B cell (primary cell): ENCODE measurements around the gene PLAAT3. TPM values are rescaled to one million over a fixed set of nuclear protein-coding genes. Genes with fewer than 3 reads are reported as not detected.

Experiments used
- ATAC-seq: fragments of 200-7000 bp; cut with Tn5 transposase; one replicate; pipeline ENCODE4 v1.10.0; 2021; ENCODE audit warnings: low read depth, mild to moderate bottlenecking, moderate number of reproducible peaks, moderate library complexity
- CTCF ChIA-PET: fragments of 350-600 bp; sonication (Branson Sonifier 250); formaldehyde crosslinking; loops from one replicate; lab custom pipeline; 2021; ENCODE audit warnings: antibody characterized with exemption, inconsistent platforms; lab: Charles Lee
- POLR2A ChIA-PET: fragments of 350-600 bp; sonication (Branson Sonifier 250); formaldehyde crosslinking; loops from one replicate; lab custom pipeline; 2021; ENCODE audit warnings: antibody characterized with exemption; lab: Charles Lee
- DNase-seq: peaks from one replicate; pipeline ENCODE4 v3.0.0; 2013
- H2AFZ ChIP-seq: 2 replicates; pipeline ENCODE4 v1.6.1; 2012; ENCODE audit warnings: mild to moderate bottlenecking, low read depth, low read length; ENCODE audit not compliant: insufficient read depth, poor library complexity, severe bottlenecking
- H3K27ac ChIP-seq, 2 donors: 1 replicate in 1 of 2; 2 replicates in 1 of 2; pipeline ENCODE4 v1.5.1; 2012 to 2013; ENCODE audit warnings: low read length in 2 of 2, mild to moderate bottlenecking in 2 of 2, moderate library complexity in 1 of 2
- H3K27me3 ChIP-seq, 4 experiments: fragments of 200-600 bp in 1 of 4; sonication (generic) in 1 of 4; replicated peaks in 1 of 4; 1 replicate in 2 of 4; 2 replicates in 2 of 4; pipeline versions ENCODE4 v1.6.1 to v1.7.0; 2013 to 2016; ENCODE audit warnings: low read length in 3 of 4, mild to moderate bottlenecking in 2 of 4, mixed read lengths in 1 of 4, moderate library complexity in 1 of 4; ENCODE audit not compliant: insufficient read depth in 4 of 4, control insufficient read depth in 3 of 4; ENCODE audit errors: control extremely low read depth in 1 of 4
- H3K36me3 ChIP-seq, 2 experiments: replicated peaks in 1 of 2; 1 replicate in 1 of 2; 2 replicates in 1 of 2; pipeline versions ENCODE4 v1.6.1 to v1.7.1; 2013; ENCODE audit warnings: low read length in 1 of 2; ENCODE audit not compliant: insufficient read depth in 2 of 2, control insufficient read depth in 1 of 2; ENCODE audit errors: control extremely low read depth in 1 of 2, extremely low read depth in 1 of 2
- H3K4me1 ChIP-seq, 2 donors: fragments of 200-600 bp in 1 of 2; sonication (generic) in 1 of 2; 1 replicate in 1 of 2; 2 replicates in 1 of 2; pipeline versions ENCODE4 v1.5.1 to v1.6.1; 2013 to 2017; ENCODE audit warnings: low read length in 2 of 2; ENCODE audit not compliant: control insufficient read depth in 2 of 2, insufficient read depth in 2 of 2
- H3K4me2 ChIP-seq: replicated peaks from 2 replicates; pipeline ENCODE3; 2012; ENCODE audit warnings: mild to moderate bottlenecking, low read depth, low read length; ENCODE audit not compliant: poor library complexity, severe bottlenecking
- H3K4me3 ChIP-seq, 5 experiments: fragments of 200-600 bp in 1 of 5; sonication (generic) in 1 of 5; 1 replicate in 3 of 5; 2 replicates in 2 of 5; pipeline versions ENCODE4 v1.5.1 to v1.7.0; 2011 to 2016; ENCODE audit warnings: low read length in 4 of 5, mild to moderate bottlenecking in 4 of 5, low read depth in 2 of 5, control low read depth in 1 of 5, moderate library complexity in 1 of 5; ENCODE audit not compliant: insufficient read depth in 1 of 5; ENCODE audit errors: control extremely low read depth in 1 of 5, extremely low read depth in 1 of 5
- H3K79me2 ChIP-seq: fragments of 200-600 bp; sonication (generic); one replicate; pipeline ENCODE4 v1.6.0; 2016; ENCODE audit warnings: low read length; ENCODE audit not compliant: control insufficient read depth, insufficient read depth
- H3K9ac ChIP-seq: fragments of 200-600 bp; sonication (generic); 2 replicates; pipeline ENCODE4 v1.6.1; 2017; ENCODE audit warnings: mild to moderate bottlenecking, low read length, moderate library complexity
- H3K9me3 ChIP-seq, 3 donors: one replicate each; pipeline versions ENCODE4 v1.6.1 to v1.7.1; 2013; ENCODE audit warnings: low read length in 2 of 3; ENCODE audit not compliant: control insufficient read depth in 2 of 3, insufficient read depth in 1 of 3; ENCODE audit errors: control extremely low read depth in 1 of 3
- H4K20me1 ChIP-seq: 2 replicates; pipeline ENCODE4 v1.6.0; 2012; ENCODE audit warnings: mild to moderate bottlenecking, low read length; ENCODE audit not compliant: insufficient read depth, control insufficient read depth, poor library complexity, severe bottlenecking
- H3K27ac Mint-ChIP-seq: one replicate; pipeline ENCODE4 v1.8.0; 2021; ENCODE audit warnings: mixed read lengths
- H3K27me3 Mint-ChIP-seq: one replicate; pipeline ENCODE4 v1.8.0; 2021; ENCODE audit warnings: mixed read lengths
- H3K4me1 Mint-ChIP-seq: one replicate; pipeline ENCODE4 v1.8.0; 2021; ENCODE audit warnings: mixed read lengths
- H3K4me3 Mint-ChIP-seq: one replicate; pipeline ENCODE4 v1.8.0; 2021; ENCODE audit warnings: mixed read lengths
- H3K9me3 Mint-ChIP-seq: one replicate; pipeline ENCODE4 v1.8.0; 2022; ENCODE audit warnings: mixed read lengths; ENCODE audit not compliant: insufficient read depth
- EZH2 ChIP-seq: IDR thresholded peaks from 2 replicates; pipeline ENCODE4 v1.6.1; 2012; ENCODE audit warnings: borderline replicate concordance, low read depth, mild to moderate bottlenecking, moderate library complexity, low read length; ENCODE audit not compliant: insufficient read depth, poor library complexity, severe bottlenecking
- WGBS: methylation state at CpG from one replicate; pipeline ENCODE4 v1.1.5; 2013; ENCODE audit warnings: missing lambda C conversion rate; ENCODE audit not compliant: insufficient coverage; 5-methylcytosine and 5-hydroxymethylcytosine counted together
- intact Hi-C: fragments of 100-400 bp; cut with micrococcal nuclease; formaldehyde crosslinking; loops from one replicate; pipeline ENCODE4 v1.10.0; 2022
- polyA minus RNA-seq: library from RNA; depleted of rRNA, polyadenylated mRNA; stranded (reverse); fragments of >200 nt; gene quantifications from 2 replicates; pipeline ENCODE4 v1.2.3, GENCODE V29; 2012
- polyA plus RNA-seq: library from polyadenylated mRNA; depleted of rRNA; stranded (reverse); fragments of >200 nt; gene quantifications from 2 replicates; pipeline ENCODE4 v1.2.3, GENCODE V29; 2012
- total RNA-seq, 2 donors: library from RNA; stranded (reverse); fragments of 120-200 nt in 1 of 2; gene quantifications; 1 replicate in 1 of 2; 2 replicates in 1 of 2; pipeline versions ENCODE4 v1.2.3 to v1.2.4, GENCODE V29; 2013 to 2022
- TF ChIP-seq, protein P1 (sequence below): fragments of 200-600 bp; IDR thresholded peaks from one replicate; pipeline ENCODE4 v1.8.0; 2022; ENCODE audit warnings: antibody characterized with exemption, mild to moderate bottlenecking

The PLAAT3 gene
- 0.95 and 2.3 TPM in 2 replicates for total RNA-seq
- 2.3 TPM for total RNA-seq (2013)
- 2.6 and 3.1 TPM in 2 replicates for polyA plus RNA-seq
- 1.6 and 3.8 TPM in 2 replicates for polyA minus RNA-seq

DNA sequence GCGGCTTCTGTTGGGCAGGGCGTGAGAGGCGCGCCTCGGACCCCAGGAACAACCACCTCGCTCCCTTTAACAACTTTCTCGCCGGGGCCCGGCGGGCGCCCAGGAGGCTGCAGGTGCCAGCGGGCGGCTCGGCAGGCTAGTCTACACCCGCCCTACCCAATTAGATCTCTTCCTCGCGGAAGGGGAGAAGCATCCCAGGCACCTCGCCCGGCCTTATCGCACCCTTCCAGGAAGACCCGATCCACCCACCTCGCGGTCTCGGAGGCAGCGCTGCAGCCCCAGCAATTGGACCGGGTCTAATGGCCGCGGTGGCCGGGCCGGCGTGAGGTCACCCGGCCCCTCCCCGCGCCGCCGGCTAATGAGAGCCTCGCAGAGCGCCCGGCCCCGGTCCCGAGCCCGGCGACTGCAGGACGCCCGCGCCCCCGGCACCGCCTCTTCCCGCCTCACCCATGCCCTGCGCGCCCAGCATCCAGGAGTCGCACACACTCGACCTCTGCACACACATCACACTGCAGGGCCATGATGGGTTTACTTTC lies at the start of gene PLAAT3:
TSS of gene PLAAT3 (minus strand) at position 298 of the 536 bp plus-strand sequence. CDS start 419 bp downstream, outside the sequence.
- peak within 1 kb of the TSS; percentile 87 for H3K4me3 Mint-ChIP-seq
- H3K27me3 Mint-ChIP-seq = peaks cover 17% of the 10 kb centered on the region
- peaks cover 17% of the 10 kb centered on the region for H3K4me1 Mint-ChIP-seq
- peaks cover 16 to 17% of the 10 kb centered on the region in 2 donors for H3K4me1 ChIP-seq
- TF ChIP-seq, protein P1, sequence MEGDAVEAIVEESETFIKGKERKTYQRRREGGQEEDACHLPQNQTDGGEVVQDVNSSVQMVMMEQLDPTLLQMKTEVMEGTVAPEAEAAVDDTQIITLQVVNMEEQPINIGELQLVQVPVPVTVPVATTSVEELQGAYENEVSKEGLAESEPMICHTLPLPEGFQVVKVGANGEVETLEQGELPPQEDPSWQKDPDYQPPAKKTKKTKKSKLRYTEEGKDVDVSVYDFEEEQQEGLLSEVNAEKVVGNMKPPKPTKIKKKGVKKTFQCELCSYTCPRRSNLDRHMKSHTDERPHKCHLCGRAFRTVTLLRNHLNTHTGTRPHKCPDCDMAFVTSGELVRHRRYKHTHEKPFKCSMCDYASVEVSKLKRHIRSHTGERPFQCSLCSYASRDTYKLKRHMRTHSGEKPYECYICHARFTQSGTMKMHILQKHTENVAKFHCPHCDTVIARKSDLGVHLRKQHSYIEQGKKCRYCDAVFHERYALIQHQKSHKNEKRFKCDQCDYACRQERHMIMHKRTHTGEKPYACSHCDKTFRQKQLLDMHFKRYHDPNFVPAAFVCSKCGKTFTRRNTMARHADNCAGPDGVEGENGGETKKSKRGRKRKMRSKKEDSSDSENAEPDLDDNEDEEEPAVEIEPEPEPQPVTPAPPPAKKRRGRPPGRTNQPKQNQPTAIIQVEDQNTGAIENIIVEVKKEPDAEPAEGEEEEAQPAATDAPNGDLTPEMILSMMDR = no peak
- TF ChIP-seq EZH2 = no peak
- H3K27me3 ChIP-seq = peaks cover 0 to 18% (median 7%) of the 10 kb centered on the region in 4 experiments
- H3K9ac ChIP-seq = peak within 1 kb of the TSS; percentile 78
- CTCF ChIA-PET = no interaction called here
- peak within 1 kb of the TSS in 1 of 2 donors; percentile 46 for H3K27ac ChIP-seq
- no peaks in the 10 kb centered on the region for H3K9me3 Mint-ChIP-seq
- H3K4me3 ChIP-seq = peak within 1 kb of the TSS; percentile 9 to 67 (median 52)
- H3K36me3 ChIP-seq = no peaks in the 10 kb centered on the region
- no peaks in the 10 kb centered on the region for H3K79me2 ChIP-seq
- ATAC-seq (peak; percentile 55), DNase-seq (peak; percentile 54)
- H3K4me2 ChIP-seq = peak within 1 kb of the TSS; percentile 99
- WGBS = under 1% methylated on average over 49 of the region's 53 CpGs
- intact Hi-C loops = loop anchor here (5.0 kb wide), 1 partner anchor 42 kb away; no protein-coding TSS in a partner anchor
- H3K9me3 ChIP-seq = peaks cover 0 to 9% (median 0%) of the 10 kb centered on the region in 3 donors
- peak within 1 kb of the TSS; percentile 78 for H2AFZ ChIP-seq
- POLR2A ChIA-PET = no interaction called here
- H4K20me1 ChIP-seq = no peaks in the 10 kb centered on the region
- no peak within 1 kb of the TSS for H3K27ac Mint-ChIP-seq

DNA sequence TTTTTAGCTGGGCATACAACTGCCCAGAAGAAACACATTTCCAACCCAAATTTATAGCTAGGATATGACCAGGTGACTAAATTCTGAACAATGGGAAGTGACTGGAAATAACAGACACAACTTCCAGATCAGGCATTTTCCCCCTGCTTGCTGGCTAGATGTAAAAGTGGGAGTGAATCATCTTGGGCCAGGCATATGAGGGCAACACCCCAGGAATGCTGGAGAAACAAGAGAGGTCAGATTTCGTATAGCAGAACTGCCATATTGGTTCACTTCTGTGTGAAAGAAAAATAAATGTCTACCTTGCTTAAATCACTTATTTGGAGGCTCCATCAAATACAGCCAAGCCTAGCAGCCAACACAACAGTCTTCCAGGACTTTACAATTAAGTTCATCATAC lies 49.6 kb upstream of the PLAAT3 start:
- H3K36me3 ChIP-seq = no peaks in the 10 kb centered on the region
- peaks cover 79% of the 10 kb centered on the region for H4K20me1 ChIP-seq
- Mint-ChIP-seq H3K9me3 (no peaks in the 10 kb centered on the region), H3K27me3 (no peaks in the 10 kb centered on the region), H3K4me3 (no peak overlapping the region), H3K27ac (no peak overlapping the region), H3K4me1 (peaks cover 39% of the 10 kb centered on the region)
- CTCF ChIA-PET = interaction anchor here (1.6 kb wide), 1 partner anchor 184 kb away, joined by 3 read pairs; no protein-coding TSS in a partner anchor
- no peaks in the 10 kb centered on the region for H3K9me3 ChIP-seq
- no peak for DNase-seq
- peaks cover 95% of the 10 kb centered on the region for H3K79me2 ChIP-seq
- H3K4me3 ChIP-seq = no peak overlapping the region
- H2AFZ ChIP-seq = no peak overlapping the region
- H3K4me2 ChIP-seq = no peak overlapping the region
- H3K27ac ChIP-seq = no peak overlapping the region
- POLR2A ChIA-PET = no interaction called here
- no CpG with 5 or more reads among the region's 1 CpG for WGBS
- TF ChIP-seq, protein P1 = no peak
- no peak for TF ChIP-seq EZH2
- intact Hi-C loops = no loop called here
- ATAC-seq = no peak
- no peaks in the 10 kb centered on the region for H3K27me3 ChIP-seq
- H3K4me1 ChIP-seq = peaks cover 0 to 9% of the 10 kb centered on the region in 2 donors
- no peak overlapping the region for H3K9ac ChIP-seq
